Loucy (cell line): ENCODE data around the gene PPL.

Experiments
- H2AFZ ChIP-seq: fragments of 200-600 bp; sonication (generic); 2 replicates; pipeline ENCODE4 v1.6.0; 2016; ENCODE audit warnings: antibody characterized with exemption, mild to moderate bottlenecking, low read length, moderate library complexity
- H3F3A ChIP-seq: fragments of 200-600 bp; 2 replicates; pipeline ENCODE4 v1.6.0; 2016; ENCODE audit warnings: antibody characterized with exemption, low read depth, mild to moderate bottlenecking
- H3K27me3 ChIP-seq: fragments of 200-600 bp; sonication (generic); 2 replicates; pipeline ENCODE4 v1.6.1; 2014; ENCODE audit warnings: low read length, mild to moderate bottlenecking; ENCODE audit not compliant: insufficient read depth, poor library complexity, severe bottlenecking
- H3K36me3 ChIP-seq: fragments of 200-600 bp; sonication (generic); 2 replicates; pipeline ENCODE4 v1.6.1; 2016; ENCODE audit warnings: low read length; ENCODE audit not compliant: insufficient read depth
- H3K4me1 ChIP-seq: fragments of 200-600 bp; sonication (generic); 2 replicates; pipeline ENCODE4 v1.5.1; 2014; ENCODE audit warnings: low read length, mild to moderate bottlenecking; ENCODE audit not compliant: insufficient read depth, poor library complexity, severe bottlenecking
- H3K4me2 ChIP-seq: fragments of 200-600 bp; sonication (generic); 2 replicates; pipeline ENCODE4 v1.6.0; 2014; ENCODE audit warnings: antibody characterized with exemption, low read length, low read depth, mild to moderate bottlenecking; ENCODE audit not compliant: poor library complexity, severe bottlenecking
- H3K4me3 ChIP-seq: fragments of 200-600 bp; sonication (generic); 2 replicates; pipeline ENCODE4 v1.5.1; 2014; ENCODE audit warnings: low read length, mild to moderate bottlenecking, mixed read lengths; ENCODE audit not compliant: poor library complexity, severe bottlenecking
- H3K79me2 ChIP-seq: fragments of 200-600 bp; sonication (generic); 2 replicates; pipeline ENCODE4 v1.6.1; 2014; ENCODE audit warnings: low read length; ENCODE audit not compliant: insufficient read depth
- H3K9ac ChIP-seq: fragments of 200-600 bp; sonication (generic); 2 replicates; pipeline ENCODE4 v1.6.0; 2014; ENCODE audit warnings: mild to moderate bottlenecking, low read depth, low read length, moderate library complexity; ENCODE audit not compliant: poor library complexity, severe bottlenecking
- H3K9me2 ChIP-seq: fragments of 200-600 bp; sonication (generic); replicated peaks from 2 replicates; pipeline ENCODE4 v1.6.1; 2016; ENCODE audit warnings: low read depth, low read length, mixed read lengths
- H3K9me3 ChIP-seq: fragments of 200-600 bp; sonication (generic); 2 replicates; pipeline ENCODE4 v1.6.1; 2014; ENCODE audit warnings: mild to moderate bottlenecking, antibody characterized with exemption, low read length, low read depth; ENCODE audit not compliant: insufficient read depth
- H4K20me1 ChIP-seq: fragments of 200-600 bp; sonication (generic); 2 replicates; pipeline ENCODE4 v1.6.0; 2014; ENCODE audit warnings: antibody characterized with exemption, low read length, mild to moderate bottlenecking; ENCODE audit not compliant: insufficient read depth, poor library complexity, severe bottlenecking
- EZH2phosphoT487 ChIP-seq: fragments of 200-600 bp; IDR thresholded peaks from 2 replicates; pipeline ENCODE4 v1.6.1; 2018; ENCODE audit warnings: antibody characterized with exemption, mild to moderate bottlenecking, moderate library complexity, borderline replicate concordance
- TF ChIP-seq, protein P1 (sequence below): fragments of 200-600 bp; sonication (generic); conservative IDR thresholded peaks from 2 replicates; pipeline ENCODE4 v1.5.1; 2014; ENCODE audit warnings: mild to moderate bottlenecking, antibody characterized with exemption, low read length

Gene PPL

DNA sequence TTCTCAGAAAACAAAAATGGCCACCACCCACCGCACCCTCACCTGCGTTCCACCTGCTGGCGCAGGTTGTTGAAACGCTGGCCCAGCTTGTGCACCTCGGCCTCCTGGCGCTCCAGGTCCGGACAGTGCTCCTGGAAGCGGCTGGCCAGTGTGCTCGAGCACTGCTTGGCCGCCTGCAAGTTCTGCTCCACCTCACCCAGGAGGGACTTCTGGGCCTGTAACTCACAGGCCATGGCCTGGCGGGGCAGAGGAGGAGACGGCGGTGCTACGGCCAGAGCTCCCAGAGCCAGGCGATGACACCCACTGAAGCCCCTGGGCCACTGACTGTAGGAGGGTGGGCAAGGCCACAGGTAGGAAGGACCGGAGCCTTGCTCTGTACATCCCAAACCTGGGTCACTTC lies 46.3 kb downstream of the PPL start:
- no peak for TF ChIP-seq EZH2phosphoT487
- TF ChIP-seq, protein P1, sequence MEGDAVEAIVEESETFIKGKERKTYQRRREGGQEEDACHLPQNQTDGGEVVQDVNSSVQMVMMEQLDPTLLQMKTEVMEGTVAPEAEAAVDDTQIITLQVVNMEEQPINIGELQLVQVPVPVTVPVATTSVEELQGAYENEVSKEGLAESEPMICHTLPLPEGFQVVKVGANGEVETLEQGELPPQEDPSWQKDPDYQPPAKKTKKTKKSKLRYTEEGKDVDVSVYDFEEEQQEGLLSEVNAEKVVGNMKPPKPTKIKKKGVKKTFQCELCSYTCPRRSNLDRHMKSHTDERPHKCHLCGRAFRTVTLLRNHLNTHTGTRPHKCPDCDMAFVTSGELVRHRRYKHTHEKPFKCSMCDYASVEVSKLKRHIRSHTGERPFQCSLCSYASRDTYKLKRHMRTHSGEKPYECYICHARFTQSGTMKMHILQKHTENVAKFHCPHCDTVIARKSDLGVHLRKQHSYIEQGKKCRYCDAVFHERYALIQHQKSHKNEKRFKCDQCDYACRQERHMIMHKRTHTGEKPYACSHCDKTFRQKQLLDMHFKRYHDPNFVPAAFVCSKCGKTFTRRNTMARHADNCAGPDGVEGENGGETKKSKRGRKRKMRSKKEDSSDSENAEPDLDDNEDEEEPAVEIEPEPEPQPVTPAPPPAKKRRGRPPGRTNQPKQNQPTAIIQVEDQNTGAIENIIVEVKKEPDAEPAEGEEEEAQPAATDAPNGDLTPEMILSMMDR = no peak
- no peaks in the 10 kb centered on the region for H3K36me3 ChIP-seq

GRCh38 chr16:4890026-4890425 lies 46.9 kb downstream of the PPL start:
- Histone ChIP-seq H4K20me1 (no peaks in the 10 kb centered on the region), H3K4me2 (no peak overlapping the region), H3K9me3 (no peaks in the 10 kb centered on the region), H3F3A (no peaks in the 10 kb centered on the region), H3K4me3 (no peak overlapping the region), H2AFZ (no peak overlapping the region), H3K9me2 (no peaks in the 10 kb centered on the region), H3K9ac (no peak overlapping the region), H3K27me3 (no peaks in the 10 kb centered on the region), H3K79me2 (no peaks in the 10 kb centered on the region), H3K36me3 (no peaks in the 10 kb centered on the region), H3K4me1 (no peaks in the 10 kb centered on the region)
- no peak for TF ChIP-seq EZH2phosphoT487
- TF ChIP-seq, protein P1 = no peak

More for the DNA sequence above, 46.3 kb downstream of the PPL start:
- Histone ChIP-seq H3K4me2 (no peak overlapping the region), H3K79me2 (no peaks in the 10 kb centered on the region), H3K9me3 (no peaks in the 10 kb centered on the region), H3K9me2 (no peaks in the 10 kb centered on the region), H3K9ac (no peak overlapping the region), H3F3A (no peaks in the 10 kb centered on the region), H3K4me1 (no peaks in the 10 kb centered on the region), H4K20me1 (no peaks in the 10 kb centered on the region), H3K27me3 (no peaks in the 10 kb centered on the region), H2AFZ (no peak overlapping the region), H3K4me3 (no peak overlapping the region)

DNA sequence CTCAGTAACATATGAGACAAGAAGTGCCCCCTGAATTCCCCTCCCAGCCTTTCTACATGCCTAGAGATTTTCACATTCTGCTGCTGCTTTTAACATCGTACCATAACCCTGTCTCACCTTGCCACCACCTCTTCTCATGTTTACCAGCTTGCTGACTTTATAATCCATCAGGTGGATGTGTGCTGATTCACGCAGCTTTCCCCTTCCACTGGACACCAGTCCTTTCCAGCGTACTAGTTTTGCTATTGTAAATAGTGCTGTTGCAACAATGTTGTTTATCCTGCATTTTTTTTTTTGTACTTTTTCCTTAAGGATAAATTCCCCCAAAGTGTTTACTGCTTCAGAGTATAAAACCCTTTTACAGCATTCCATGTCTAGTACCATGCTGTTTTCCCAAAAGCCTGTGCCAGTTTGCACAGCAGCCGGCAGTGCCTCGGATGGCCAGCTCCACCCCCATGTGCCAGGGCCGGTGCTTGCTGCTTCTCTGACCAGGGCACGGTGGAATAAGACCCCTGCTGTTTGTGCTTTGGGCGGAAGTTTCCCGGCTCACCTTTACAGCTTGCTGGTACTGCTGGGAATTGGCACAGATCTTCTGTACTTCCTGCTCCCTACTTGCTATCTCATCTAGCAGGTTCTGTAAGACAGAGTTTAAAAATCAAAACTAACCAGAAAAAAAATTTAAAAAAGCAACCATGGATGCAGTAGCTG lies 48.4 kb downstream of the PPL start:
- Histone ChIP-seq H3K36me3 (no peaks in the 10 kb centered on the region; the same call in 1 of the 2 replicates), H3F3A (no peaks in the 10 kb centered on the region), H3K9me3 (no peaks in the 10 kb centered on the region), H3K9me2 (no peaks in the 10 kb centered on the region), H3K4me2 (no peak overlapping the region), H4K20me1 (no peaks in the 10 kb centered on the region), H3K79me2 (no peaks in the 10 kb centered on the region), H3K9ac (no peak overlapping the region), H3K4me3 (no peak overlapping the region), H3K27me3 (no peaks in the 10 kb centered on the region), H2AFZ (no peak overlapping the region), H3K4me1 (no peaks in the 10 kb centered on the region)
- TF ChIP-seq, protein P1 = no peak
- TF ChIP-seq EZH2phosphoT487 = no peak
